Measurements from ENCODE around the gene FBLN7. TPM values are rescaled to one million over a fixed set of nuclear protein-coding genes. Genes with fewer than 3 reads are reported as not detected.

FBLN7 gene
- total and polyA plus RNA-seq, 2 of the 8 experiments (the other 6 are each of a cell fraction or from before 2014, with no cell fraction given) = 0.30 to 0.77 TPM

DNA sequence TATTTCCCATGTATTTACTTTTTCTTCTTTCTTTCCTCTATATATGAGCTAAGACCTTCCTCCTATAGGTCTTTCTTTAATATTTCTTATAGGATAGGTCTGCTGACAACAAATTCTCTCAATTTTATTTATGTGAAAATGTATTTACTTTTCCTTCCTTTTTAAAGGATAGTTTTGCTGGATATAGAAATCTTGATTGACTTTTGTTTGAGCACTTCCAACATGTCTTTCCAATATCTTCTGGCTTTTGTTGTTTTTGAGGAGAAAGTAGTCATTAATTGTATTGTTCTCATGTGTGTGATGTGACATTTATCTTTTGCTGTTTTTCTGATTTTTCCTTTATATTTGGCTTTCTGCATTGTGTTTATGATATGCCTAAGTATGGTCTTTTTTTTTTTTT is 28.9 kb upstream of the FBLN7 start:
- no peak for FAIRE-seq
- H4K5ac ChIP-seq (ENCODE audit: insufficient read length, low read depth, low read length) = no peak overlapping the region
- CTCF ChIA-PET (ENCODE audit: partially characterized antibody) = interaction anchor here (2.1 kb wide), 1 partner anchor 13 kb away, joined by 9 read pairs; no protein-coding TSS in a partner anchor

More for the DNA sequence above, 28.9 kb upstream of the FBLN7 start:
- no peaks in the 10 kb centered on the region for H3K36me3 ChIP-seq (ENCODE audit: control insufficient read depth in 2 of 4, insufficient read depth in 4 of 4, low read length in 3 of 4)
- no peak for DNase-seq (ENCODE audit: low read depth in 1 of 2, low spot score in 2 of 2)
- H2BK120ac ChIP-seq (replicated peaks; ENCODE audit: low read depth, low read length) = no peak overlapping the region
- H4K8ac ChIP-seq (ENCODE audit: extremely low read depth, insufficient read depth, low read length) = no peak overlapping the region
- no peak overlapping the region for H4K91ac ChIP-seq (replicated peaks; ENCODE audit: insufficient read length, low read length)
- no peak overlapping the region for H3K18ac ChIP-seq (ENCODE audit: extremely low read depth, low read length)
- H2BK5ac ChIP-seq (ENCODE audit: low read depth, low read length) = no peak overlapping the region
- no peaks in the 10 kb centered on the region for H3K4me1 ChIP-seq (replicated peaks in 1 of 4; ENCODE audit: control insufficient read depth in 3 of 4, insufficient read depth in 4 of 4, low read length in 3 of 4)
- POLR2A ChIA-PET (ENCODE audit: partially characterized antibody) = no interaction called here
- H3K79me2 ChIP-seq (ENCODE audit: control insufficient read depth in 1 of 2, insufficient read depth in 2 of 2, low read length in 2 of 2) = no peaks in the 10 kb centered on the region
- H3K79me1 ChIP-seq (ENCODE audit: low read depth, low read length) = no peaks in the 10 kb centered on the region
- no peak overlapping the region for H3K56ac ChIP-seq (replicated peaks; ENCODE audit: insufficient read length, low read depth, low read length)
- H3K4ac ChIP-seq (replicated peaks; ENCODE audit: insufficient read length, low read depth, low read length) = no peak overlapping the region
- H3K9ac ChIP-seq (replicated peaks in 1 of 4; ENCODE audit: extremely low read depth in 1 of 4, low read depth in 3 of 4, low read length in 3 of 4) = no peak overlapping the region
- no peak overlapping the region for H3K23ac ChIP-seq (ENCODE audit: insufficient read length)
- TF ChIP-seq KDM4A (IDR thresholded peaks at IDR 0.05; ENCODE audit: low read depth, low read length, severe bottlenecking) (no peak), SUZ12 (IDR thresholded peaks at IDR 0.05; ENCODE audit: low read length) (no peak), BACH1 (IDR thresholded peaks at IDR 0.05; ENCODE audit: low read length) (no peak), NANOG (IDR thresholded peaks at IDR 0.05; ENCODE audit: insufficient read depth, low read depth, low read length, poor library complexity, severe bottlenecking) (no peak), RFX5 (IDR thresholded peaks at IDR 0.05; ENCODE audit: borderline replicate concordance, low read depth, low read length) (no peak), NRF1 (IDR thresholded peaks at IDR 0.05; ENCODE audit: low read depth, low read length) (no peak), SP2 (IDR thresholded peaks at IDR 0.05; ENCODE audit: low read length) (no peak), HDAC2 (IDR thresholded peaks at IDR 0.05; ENCODE audit: borderline replicate concordance in 1 of 2, low read depth in 2 of 2, low read length in 2 of 2) (no peak), RAD21 (IDR thresholded peaks at IDR 0.05 in 1 of 2, conservative IDR thresholded peaks at IDR 0.05 in 1 of 2; ENCODE audit: low read depth in 2 of 2, low read length in 2 of 2) (no peak), GTF2F1 (IDR thresholded peaks at IDR 0.05; ENCODE audit: borderline replicate concordance, low read depth, low read length) (no peak)
- no peak overlapping the region for H2BK15ac ChIP-seq (ENCODE audit: low read length)
- no peak overlapping the region for H2AFZ ChIP-seq (ENCODE audit: low read length)
- no peak overlapping the region for H3K14ac ChIP-seq (ENCODE audit: insufficient read length)
- H3K27ac ChIP-seq (ENCODE audit: low read depth, low read length) = no peak overlapping the region
- no peak overlapping the region for H2BK20ac ChIP-seq (ENCODE audit: low read length)
- no peaks in the 10 kb centered on the region for H3K27me3 ChIP-seq (replicated peaks in 1 of 4; ENCODE audit: control insufficient read depth in 3 of 4, extremely low read depth in 1 of 4, insufficient read depth in 3 of 4, low read length in 3 of 4)
- no peaks in the 10 kb centered on the region for H3K23me2 ChIP-seq (ENCODE audit: low read depth, low read length)
- H4K20me1 ChIP-seq (replicated peaks in 1 of 2; ENCODE audit: control insufficient read depth in 1 of 2, insufficient read depth in 2 of 2, low read length in 2 of 2) = no peaks in the 10 kb centered on the region
- H3K9me3 ChIP-seq (ENCODE audit: insufficient read depth in 2 of 2, low read depth in 1 of 2, low read length in 1 of 2) = no peaks in the 10 kb centered on the region
- no peak overlapping the region for H3K4me2 ChIP-seq (ENCODE audit: insufficient read depth in 1 of 2, low read depth in 2 of 2, low read length in 2 of 2)
- H2AK5ac ChIP-seq (ENCODE audit: low read depth, low read length) = no peak overlapping the region
- H2BK12ac ChIP-seq (ENCODE audit: low read depth, low read length) = no peak overlapping the region
- H3K4me3 ChIP-seq (ENCODE audit: extremely low read depth in 1 of 4, insufficient read depth in 2 of 4, low read depth in 3 of 4, low read length in 4 of 4) = no peak overlapping the region

Measured in H1 (cell line).